ENCODE measurements around the gene CIPC.

Gene CIPC

GRCh38 chr14:77086017-77086727, 11.9 kb upstream of the CIPC start:
- Histone ChIP-seq H3K4me3 (ENCODE audit: low read depth, low read length) (no peak overlapping the region), H3K36me3 (replicated peaks) (no peaks in the 10 kb centered on the region), H3K27me3 (replicated peaks) (no peaks in the 10 kb centered on the region), H3K27ac (no peak overlapping the region)
- peak; percentile 68 for DNase-seq
- TF ChIP-seq, protein P1, sequence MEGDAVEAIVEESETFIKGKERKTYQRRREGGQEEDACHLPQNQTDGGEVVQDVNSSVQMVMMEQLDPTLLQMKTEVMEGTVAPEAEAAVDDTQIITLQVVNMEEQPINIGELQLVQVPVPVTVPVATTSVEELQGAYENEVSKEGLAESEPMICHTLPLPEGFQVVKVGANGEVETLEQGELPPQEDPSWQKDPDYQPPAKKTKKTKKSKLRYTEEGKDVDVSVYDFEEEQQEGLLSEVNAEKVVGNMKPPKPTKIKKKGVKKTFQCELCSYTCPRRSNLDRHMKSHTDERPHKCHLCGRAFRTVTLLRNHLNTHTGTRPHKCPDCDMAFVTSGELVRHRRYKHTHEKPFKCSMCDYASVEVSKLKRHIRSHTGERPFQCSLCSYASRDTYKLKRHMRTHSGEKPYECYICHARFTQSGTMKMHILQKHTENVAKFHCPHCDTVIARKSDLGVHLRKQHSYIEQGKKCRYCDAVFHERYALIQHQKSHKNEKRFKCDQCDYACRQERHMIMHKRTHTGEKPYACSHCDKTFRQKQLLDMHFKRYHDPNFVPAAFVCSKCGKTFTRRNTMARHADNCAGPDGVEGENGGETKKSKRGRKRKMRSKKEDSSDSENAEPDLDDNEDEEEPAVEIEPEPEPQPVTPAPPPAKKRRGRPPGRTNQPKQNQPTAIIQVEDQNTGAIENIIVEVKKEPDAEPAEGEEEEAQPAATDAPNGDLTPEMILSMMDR (IDR thresholded peaks at IDR 0.05; ENCODE audit: low read depth, low read length, missing control alignments): no peak
- in situ Hi-C loops (cut with HindIII; ENCODE audit: low pct_ligation_motif_present, low sequenced_read_pairs): no loop called here

DNA sequence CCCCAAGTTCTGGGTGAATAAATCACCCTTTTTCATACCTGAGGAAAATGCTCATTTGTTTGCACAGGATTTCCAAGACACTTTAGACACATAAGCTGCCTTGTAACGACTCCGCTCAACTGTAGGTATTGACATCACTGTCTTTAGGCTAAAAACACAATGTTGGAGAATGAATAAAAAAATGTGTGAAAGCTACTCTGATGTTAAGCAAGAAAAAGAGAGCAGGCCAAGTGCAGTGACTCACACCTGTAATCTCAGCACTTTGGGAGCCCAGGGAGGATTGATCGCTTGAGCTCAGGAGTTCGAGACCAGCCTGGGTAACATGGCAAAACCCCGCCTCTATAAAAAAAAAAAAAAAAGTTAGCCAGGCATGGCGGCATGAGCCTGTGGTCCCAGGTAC, 11.1 kb upstream of the CIPC start:
- no peak for DNase-seq
- no peaks in the 10 kb centered on the region for H3K36me3 ChIP-seq (replicated peaks)
- in situ Hi-C loops (cut with HindIII; ENCODE audit: low pct_ligation_motif_present, low sequenced_read_pairs): no loop called here
- no peak overlapping the region for H3K4me3 ChIP-seq (ENCODE audit: low read depth, low read length)
- TF ChIP-seq, protein P1 (IDR thresholded peaks at IDR 0.05; ENCODE audit: low read depth, low read length, missing control alignments): no peak
- H3K27me3 ChIP-seq (replicated peaks): no peaks in the 10 kb centered on the region
- H3K27ac ChIP-seq: no peak overlapping the region

DNA sequence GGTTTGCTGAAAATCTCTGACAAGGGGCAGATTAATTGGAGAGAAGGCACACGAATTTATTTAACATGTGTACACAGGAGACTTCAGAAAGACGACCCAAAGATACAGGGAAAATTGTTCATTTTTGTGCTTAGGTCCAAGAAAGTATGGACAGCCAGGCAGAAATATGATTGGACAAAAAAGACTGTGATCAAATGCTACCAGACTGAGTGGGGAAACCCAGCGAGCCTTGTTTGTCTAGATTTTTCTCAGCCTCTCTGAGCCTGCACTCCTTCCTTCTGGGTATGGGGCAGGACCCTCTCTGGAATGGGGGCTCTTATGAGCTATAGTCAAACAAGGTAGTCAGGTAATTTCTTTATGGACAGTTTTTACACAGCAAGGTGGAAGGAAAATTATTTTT, 10.4 kb upstream of the CIPC start:
- no peaks in the 10 kb centered on the region for H3K36me3 ChIP-seq (replicated peaks)
- H3K27me3 ChIP-seq (replicated peaks): no peaks in the 10 kb centered on the region
- DNase-seq: no peak
- TF ChIP-seq, protein P1 (IDR thresholded peaks at IDR 0.05; ENCODE audit: low read depth, low read length, missing control alignments): no peak
- no peak overlapping the region for H3K4me3 ChIP-seq (ENCODE audit: low read depth, low read length)
- H3K27ac ChIP-seq: no peak overlapping the region
- in situ Hi-C loops (cut with HindIII; ENCODE audit: low pct_ligation_motif_present, low sequenced_read_pairs): no loop called here

DNA sequence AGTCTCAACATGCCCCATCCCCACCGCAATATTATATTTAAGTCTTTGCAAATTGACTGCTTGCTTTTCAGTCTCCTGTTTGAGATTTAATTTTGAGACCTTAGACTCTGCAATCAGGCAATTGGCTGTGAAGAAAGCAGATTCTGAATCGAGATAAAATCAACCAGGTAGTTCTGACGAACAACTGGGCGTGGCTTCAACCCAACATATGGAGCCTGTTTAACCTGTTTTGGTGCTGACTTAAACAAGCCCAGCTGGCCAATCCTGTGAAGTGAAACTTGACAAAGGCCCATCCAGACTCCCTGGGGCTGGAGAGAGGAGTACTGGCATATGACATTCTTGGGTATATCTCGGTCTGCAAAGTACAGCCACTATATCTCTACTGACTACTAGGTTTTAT, 9.8 kb upstream of the CIPC start:
- no peak overlapping the region for H3K27ac ChIP-seq
- H3K36me3 ChIP-seq (replicated peaks): no peaks in the 10 kb centered on the region
- TF ChIP-seq, protein P1 (IDR thresholded peaks at IDR 0.05; ENCODE audit: low read depth, low read length, missing control alignments): no peak
- in situ Hi-C loops (cut with HindIII; ENCODE audit: low pct_ligation_motif_present, low sequenced_read_pairs): no loop called here
- DNase-seq: no peak
- H3K4me3 ChIP-seq (ENCODE audit: low read depth, low read length): no peak overlapping the region
- H3K27me3 ChIP-seq (replicated peaks): no peaks in the 10 kb centered on the region

- Histone ChIP-seq H3K27me3 (replicated peaks) (no peaks in the 10 kb centered on the region), H3K4me3 (ENCODE audit: low read depth, low read length) (no peak overlapping the region), H3K27ac (no peak overlapping the region), H3K36me3 (replicated peaks) (no peaks in the 10 kb centered on the region)
- in situ Hi-C loops (cut with HindIII; ENCODE audit: low pct_ligation_motif_present, low sequenced_read_pairs): no loop called here
- TF ChIP-seq, protein P1 (IDR thresholded peaks at IDR 0.05; ENCODE audit: low read depth, low read length, missing control alignments): no peak
- no peak for DNase-seq
Measured at GRCh38 chr14:77088645-77089044, 9.4 kb upstream of the CIPC start.

DNA sequence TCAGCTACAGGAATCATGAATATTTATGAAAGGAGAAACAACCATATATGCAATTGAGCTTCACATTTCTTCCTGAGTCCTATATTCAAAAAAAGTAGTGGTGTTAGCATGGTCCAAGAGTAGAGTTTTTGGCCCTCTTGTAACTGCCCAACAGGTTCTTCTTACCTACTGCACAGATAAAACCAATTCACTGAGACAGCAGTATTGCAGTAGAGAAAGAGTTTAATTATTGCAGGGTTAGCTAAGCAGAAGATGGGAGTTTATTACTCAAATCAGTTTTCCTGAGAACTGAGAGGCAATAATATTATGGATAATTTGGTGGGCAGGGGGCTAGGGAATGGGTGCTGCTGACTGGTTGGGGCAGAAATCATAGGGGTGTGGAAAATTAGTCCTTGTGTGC, 6.5 kb upstream of the CIPC start:
- Histone ChIP-seq H3K36me3 (replicated peaks) (no peaks in the 10 kb centered on the region), H3K4me3 (ENCODE audit: low read depth, low read length) (no peak overlapping the region), H3K27ac (no peak overlapping the region), H3K27me3 (replicated peaks) (no peaks in the 10 kb centered on the region)
- TF ChIP-seq, protein P1 (IDR thresholded peaks at IDR 0.05; ENCODE audit: low read depth, low read length, missing control alignments): no peak
- in situ Hi-C loops (cut with HindIII; ENCODE audit: low pct_ligation_motif_present, low sequenced_read_pairs): no loop called here
- no peak for DNase-seq

Measured in brain microvascular endothelial cell (primary cell).